Fibroblast of skin of left biceps (primary cell): ENCODE data around the gene GK.
A peak's percentile ranks its signal among the peaks of the same experiment; 100 is the strongest.
"Not testable (repeated sequence)": the region's sequence is repeated elsewhere in the genome, so short reads cannot be mapped to it uniquely, and the experiment has no call there.

Source experiments
- DNase-seq, 2 experiments: peaks; one replicate each; pipeline ENCODE4 v3.0.0-alpha.2; 2013; ENCODE audit warnings: low read depth in 2 of 2

GK gene

DNA sequence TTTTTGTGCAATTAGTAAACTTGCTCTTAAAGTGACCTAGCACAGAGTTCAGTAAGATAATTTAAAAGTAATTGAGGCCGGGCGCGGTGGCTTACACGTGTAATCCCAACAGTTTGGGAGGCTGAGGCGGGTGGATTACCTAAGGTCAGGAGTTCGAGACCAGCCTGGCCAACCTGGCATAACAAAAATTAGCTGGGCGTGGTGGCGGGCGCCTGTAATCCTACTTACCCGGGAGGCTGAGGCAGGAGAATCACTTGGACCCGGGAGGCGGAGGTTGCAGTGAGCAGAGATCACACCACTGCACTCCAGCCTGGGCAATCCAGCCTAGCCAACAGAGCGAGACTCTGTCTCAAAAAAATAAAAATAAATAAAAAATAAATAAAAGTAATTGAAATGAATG, 1.2 kb downstream of the GK start:
- DNase-seq, result not testable (repeated sequence)

DNA sequence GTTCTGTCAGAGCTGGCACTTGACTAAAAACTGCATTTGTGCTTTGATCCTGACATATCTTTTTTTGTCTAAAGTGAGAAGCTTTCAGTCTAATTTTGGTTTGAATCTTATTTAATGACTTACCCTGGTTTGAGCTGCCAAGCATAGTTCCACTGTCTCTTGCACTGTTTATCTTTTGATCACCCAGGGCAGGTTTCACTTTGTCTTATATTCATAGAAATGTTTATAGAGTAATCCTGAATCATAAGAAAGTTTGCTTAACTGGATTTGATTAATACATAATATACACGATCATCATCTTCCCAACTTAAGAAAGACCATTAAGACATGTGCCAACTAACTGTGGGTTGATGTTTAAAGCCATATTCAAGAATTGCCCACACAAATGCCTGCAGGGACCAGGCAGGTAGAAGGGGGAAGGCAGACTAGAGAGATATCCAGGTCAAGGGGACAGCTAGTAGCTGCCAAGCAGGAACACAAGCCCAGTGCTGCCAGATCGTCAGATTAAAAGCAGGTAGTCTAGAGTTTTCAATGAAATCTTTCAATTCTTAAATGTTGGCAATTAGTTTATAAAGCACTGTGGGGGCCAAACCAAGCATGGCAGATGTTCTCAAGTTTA, 1.9 kb downstream of the GK start:
- no peak for DNase-seq

DNA sequence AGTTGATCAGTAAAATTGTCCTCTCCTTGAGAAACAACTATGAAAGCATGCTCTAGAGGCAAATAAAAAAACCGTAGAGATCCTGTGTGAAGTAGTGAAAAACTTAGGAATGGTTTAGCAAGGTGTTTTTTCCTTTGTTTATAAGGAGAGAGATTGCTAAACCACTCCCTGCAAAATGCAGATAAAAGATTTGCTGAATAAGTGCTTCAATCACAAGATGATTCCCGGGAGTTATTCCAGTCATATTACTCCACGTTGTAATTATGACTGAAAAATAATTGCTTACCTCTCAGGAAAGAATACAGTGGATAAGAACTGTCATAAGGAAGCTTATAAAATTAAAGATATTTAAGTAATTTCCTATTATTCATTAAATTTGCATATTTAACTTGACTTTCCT, 2.8 kb downstream of the GK start:
- DNase-seq, result no peak

DNA sequence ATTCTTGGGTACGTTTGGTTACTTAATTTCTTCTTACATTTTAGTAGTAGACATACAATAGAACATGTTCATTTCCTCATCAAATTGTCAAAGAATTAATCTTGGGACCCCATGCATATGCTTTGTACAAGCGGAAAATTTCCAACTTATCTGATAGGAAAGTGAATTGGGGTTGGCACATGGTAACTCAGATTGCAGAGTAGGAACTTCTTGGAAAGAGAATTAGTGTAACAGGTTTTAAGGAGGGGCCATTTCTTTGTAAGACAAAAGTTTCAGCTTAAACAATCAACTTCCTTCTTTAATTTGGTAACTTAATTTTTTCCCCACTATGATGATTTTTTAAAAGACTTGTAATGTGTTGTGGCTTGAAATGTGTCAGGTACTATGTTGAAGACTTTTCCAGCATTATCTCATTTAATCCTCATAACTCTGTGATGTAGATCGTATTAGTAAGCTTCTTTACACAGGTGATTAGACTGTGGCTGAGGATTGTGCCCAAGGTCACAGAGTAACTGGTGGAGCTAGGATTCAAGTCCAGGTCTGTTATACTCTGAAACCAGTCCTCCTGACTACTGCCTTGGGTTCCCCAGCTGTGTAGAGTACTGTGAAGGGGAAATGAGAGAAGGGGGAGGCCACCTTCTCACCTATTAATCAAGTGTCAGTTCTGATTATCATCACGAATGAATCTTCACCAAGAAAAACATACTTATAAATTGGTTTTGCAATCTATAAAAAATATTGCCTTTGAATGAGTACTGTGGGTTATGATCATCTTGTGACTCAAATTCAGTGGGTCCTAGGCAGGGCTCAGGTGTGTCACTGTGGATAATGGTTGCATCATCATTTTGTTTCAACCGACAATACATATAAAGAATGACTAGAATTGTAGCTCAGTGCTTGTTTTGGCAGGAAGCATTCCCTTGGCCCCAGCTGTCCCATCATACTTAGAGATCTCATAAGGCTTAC, 4.3 kb downstream of the GK start:
- DNase-seq, result no peak

DNA sequence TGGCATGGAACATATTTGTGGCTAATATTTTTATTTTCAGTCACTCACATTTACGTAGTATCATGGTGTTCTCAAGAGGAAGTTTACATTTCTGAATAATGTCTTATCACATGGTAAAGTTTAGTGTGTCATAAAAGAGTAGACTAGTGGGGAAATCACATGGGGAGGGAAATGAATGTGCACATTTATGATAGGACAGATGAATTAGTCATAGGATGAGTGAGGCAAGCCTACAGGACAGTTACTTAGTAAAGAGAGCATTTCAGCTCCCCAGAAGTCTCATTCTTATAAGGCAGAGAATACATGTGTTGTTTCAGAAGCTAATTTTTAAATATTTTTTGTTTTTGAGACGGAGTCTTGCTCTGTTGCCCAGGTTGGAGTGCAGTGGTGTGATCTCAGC, 6.2 kb downstream of the GK start:
- DNase-seq, result peak; percentile 60 to 64

DNA sequence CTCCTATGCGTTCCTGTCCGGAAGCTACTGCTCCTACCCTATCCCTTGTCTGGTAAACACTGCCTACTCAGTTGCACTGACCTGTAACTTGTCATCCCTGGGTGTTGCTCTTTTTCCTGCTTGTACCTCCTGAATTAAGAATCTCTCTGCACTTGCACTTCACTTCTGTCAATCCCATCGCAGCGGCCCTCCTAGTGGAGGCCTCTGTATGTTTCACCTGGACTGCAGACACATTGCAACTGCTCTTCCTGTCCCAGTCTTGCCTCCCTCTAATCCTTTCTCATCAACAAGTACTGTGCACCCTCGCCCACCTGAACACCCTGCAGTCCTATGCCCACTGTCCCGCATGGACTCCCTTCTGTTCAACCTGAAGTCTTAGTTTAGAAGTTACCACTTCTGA, 8.0 kb downstream of the GK start:
- no peak for DNase-seq

DNA sequence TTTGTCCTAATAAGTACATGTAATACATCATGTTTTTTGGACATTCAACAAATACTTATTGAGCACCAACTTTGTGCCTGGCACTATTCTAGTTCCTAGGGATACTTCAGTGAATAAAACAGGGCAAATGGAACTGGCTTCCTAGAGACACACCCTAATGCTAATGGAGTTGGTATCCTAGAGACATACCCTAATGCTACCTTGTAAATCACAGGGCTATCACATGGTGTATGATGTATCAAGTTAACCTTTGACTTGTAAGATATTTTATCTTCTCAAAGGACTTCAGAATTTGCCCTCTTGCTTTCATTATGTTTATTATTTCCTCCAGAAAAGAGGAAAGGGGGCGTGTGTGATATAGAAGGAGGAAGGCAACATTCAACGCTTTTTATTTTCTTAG, 10.1 kb downstream of the GK start:
- no peak for DNase-seq

DNA sequence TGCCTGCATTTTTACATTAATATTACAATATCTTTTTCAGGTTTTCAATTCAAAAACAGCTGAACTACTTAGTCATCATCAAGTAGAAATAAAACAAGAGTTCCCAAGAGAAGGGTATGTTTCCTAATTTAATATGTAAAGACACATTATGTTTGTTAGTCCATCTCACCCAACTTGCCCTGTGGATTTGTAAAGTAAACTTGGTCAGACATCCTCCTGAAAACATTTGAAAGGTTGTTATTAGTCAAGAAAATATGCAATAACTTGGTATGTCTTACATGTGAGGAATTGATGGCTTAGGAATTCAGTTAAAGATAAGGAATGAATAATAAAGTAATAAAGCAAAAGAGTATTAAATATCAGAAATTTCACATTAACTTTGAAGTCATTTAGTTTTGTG, 12.2 kb downstream of the GK start:
- DNase-seq, result no peak

DNA sequence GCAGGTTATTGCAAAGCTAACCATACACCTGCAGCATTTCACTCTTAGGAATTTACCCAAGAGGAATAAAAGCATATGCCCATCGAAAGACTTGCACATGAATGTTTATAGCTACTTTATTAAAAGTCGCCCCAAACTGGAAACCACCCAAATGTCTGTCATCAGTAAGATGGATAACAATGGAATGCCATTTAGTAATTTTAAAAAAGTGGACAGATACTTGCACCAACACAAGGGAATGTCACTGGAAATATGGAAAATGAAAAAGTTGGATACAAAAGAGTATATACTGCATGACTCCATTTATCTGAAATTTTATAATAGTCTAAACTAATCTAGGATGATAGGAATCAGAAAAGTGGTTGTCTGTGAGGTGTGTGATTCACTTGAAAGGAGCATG, 12.9 kb downstream of the GK start:
- no peak for DNase-seq

DNA sequence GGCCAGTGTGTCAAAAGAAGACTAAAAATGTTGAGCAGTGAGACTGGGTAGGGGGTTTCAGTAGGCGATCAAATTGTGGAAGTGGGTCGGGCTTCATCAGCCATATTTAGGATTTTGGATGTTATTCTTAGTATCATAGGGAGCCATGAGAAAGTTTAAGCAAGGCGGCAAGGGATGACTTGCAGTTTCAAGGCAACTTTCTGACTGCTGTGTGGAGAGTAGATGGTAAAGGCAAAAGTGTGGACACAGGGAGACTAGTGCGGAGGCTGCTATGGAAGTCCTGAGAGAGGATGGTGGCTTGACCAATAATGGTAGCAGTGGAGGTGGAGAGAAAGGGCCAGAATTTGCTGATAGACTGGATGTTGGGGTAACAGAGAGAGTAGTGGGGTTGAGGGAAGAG, 15.4 kb downstream of the GK start:
- no peak for DNase-seq

DNA sequence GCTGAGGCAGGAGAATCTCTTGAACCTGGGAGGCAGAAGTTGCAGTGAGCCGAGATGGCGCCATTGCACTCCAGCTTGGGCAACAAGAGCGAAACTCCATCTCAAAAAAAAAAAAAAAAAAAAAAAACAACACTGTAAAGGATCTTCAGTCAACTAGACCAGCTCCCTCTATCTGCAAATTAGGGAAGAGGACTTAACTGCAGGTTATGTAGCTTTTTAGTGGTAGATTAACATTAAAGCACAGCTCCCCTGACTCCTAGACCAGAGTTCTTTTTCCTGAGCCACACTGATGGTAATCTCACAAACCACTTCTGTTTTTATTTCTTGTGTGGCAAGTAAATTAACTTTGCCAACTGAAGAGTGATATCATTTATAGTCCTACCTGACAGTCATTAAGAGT, 18.0 kb downstream of the GK start:
- not testable (repeated sequence) for DNase-seq

DNA sequence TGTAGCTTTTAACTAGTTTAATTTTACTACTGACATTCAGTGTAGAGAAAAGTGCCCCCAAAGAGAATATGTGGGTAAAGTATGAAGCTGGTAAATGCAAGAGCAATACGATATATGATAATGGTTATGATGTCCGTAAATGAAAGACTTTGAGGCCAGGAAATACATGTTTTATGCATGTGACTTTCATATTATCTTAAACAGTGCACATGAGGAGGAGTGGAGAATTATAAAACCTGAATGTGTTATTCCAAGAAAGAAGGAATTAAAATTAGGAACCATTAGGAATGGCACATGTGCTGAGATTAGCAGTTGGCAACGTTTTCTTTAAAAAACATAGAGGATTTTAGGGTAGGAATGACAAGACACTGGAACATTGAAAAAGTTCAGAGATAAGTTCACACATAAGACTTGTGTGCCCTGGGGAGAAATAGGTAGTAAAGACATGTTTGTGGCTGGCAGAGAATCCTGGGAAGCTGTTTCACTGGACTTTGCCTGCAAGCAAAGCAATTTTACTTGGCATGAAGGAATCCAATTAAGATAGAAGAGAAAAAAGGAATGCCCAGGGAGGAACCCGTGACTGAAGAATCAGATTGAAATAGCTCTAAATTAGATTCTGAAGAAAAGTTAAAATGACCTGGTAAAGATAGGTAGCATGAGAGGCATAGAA, 20.0 kb downstream of the GK start:
- DNase-seq, result no peak

DNA sequence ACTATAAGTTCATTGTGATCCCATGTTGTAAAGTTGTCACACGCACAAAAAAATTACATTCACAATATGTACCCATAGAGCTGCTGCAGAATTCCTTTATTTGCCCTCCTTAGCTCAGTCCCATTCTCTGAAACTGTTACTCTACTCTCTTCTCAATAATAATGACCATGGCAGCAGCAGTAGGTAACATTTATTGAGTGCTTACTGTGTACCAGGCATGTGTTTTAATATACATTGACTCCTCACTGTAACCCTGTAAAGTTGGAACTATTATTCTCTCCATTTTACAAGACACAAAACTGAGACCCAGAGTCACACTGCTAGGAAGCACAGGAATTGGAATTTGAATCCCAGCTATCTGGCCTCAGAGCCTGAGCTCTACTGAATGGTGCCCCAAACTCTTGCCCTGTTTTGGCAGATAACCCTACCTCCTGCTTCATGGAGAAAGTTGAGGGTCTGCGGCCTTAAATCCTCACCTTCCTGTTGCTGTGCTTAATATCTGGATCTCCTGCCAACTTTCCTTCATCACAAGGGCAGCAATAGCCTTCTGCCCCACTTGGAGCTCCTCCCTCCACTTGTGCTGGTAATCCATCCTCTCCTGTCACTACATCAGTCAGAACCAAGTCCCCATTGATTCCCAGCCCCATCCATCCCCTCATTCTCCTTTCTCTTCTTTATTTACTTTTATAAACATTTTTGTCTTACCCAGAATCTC, 20.8 kb downstream of the GK start:
- DNase-seq, result no peak

DNA sequence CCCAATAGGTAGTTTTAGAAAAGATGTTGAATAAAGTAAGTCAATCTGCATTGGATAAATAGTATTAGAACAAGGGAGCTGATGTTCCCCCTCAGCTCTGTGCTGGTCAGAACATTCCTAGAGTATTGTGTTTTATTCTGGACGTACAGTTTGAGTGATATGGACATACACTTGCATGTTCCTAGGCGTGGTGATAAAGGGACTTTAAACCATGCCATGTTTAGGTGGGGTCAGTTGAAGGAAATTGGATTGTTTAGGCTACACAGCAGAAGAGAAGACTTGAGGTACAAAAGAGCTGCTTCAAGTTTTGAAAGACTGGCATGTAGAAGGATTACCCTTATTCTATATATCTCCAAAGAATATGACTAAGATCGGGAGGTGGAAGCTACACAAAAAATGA, 21.6 kb downstream of the GK start:
- no peak for DNase-seq

DNA sequence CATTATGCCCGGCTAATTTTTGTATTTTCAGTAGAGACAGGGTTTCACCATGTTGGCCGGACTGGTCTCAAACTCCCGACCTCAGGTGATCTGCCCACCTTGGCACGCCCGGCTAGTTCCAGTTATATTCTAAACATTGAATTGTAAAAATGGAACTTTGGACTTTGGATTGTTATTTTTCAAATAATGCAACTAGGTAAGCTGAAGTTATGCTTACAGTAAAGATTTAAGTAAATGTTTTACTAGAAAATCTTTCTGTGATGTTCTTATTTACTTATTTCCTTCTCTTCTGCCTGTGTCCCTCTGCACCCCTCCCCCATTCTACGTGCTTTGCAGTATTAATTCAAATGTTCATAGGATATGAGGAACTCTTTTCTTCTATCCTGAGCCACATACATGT, 26.1 kb downstream of the GK start:
- DNase-seq, result no peak

DNA sequence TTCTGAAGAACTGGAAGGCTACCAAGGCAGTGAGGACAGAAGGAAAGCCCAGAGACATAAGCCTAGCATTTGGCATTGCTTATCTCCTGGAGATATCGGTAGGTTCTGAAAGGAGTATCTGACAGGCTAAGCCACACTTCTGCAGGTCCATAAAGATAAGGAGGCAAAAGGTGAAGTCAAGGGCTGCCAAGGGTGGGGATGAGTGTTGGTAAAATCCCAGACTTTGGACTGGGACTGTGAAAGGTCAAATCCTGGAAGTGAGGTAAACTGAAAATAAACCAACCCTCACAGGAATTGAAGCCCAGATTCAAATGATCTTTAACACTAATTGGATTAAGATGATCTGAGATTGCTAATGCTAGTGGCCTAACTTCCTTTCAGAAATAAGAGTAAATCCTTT, 27.4 kb downstream of the GK start:
- no peak for DNase-seq

DNA sequence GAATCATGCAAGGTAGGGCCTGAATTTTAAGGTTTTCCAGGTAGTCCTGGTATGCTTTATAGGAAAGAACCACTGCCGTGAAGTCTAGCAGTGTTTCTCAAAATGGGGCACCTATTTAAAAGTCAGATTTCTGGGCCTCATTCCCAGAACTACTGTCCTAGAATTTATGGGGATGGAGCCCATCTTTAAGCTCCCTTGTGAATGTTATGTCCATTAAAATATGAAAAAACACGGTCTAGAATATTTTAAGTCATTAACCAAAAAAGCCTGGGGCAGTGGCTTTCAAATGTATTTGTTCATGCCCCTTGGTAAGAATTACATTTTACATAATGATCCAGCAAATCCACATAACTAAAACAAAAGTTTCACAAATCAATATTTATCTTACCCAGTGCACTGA, 35.4 kb downstream of the GK start:
- DNase-seq, result no peak

DNA sequence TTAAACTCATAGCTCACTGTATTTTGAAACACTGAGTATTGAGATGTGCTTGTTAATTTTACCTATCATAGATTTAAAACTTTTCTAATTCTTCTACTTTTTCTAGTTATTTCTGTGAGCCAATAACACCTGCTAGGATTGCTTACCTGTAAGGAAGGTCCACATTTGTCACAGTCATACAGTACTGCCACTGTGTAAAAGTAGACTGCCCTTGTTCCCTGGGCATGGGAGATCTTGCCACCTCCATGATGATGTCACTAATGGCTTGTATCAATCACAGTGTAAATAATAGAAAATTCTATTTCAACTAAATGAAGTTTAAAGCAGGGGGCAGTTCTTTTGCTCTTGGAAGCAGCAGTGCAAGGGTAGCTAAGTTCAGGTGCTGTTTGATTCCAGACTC, 35.9 kb downstream of the GK start:
- DNase-seq, result no peak

DNA sequence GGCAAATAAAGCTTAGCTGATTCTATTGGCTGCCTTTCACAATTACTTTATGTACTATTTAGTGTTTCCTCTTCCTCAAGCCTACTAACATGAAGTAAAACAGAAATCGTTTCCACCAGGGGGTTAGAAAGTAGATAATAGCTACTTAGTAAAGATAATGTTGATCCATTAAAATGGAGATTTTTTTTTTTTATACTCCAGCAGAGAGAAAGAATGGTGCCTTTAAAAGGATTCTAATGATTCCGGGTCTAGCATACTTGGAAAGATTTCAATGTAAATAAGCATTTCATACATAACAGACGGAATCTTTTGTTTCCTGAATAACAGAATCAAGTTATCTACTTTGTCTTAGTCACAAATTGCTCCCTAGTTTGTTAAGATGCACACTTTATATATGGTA, 37.1 kb downstream of the GK start:
- DNase-seq, result no peak

DNA sequence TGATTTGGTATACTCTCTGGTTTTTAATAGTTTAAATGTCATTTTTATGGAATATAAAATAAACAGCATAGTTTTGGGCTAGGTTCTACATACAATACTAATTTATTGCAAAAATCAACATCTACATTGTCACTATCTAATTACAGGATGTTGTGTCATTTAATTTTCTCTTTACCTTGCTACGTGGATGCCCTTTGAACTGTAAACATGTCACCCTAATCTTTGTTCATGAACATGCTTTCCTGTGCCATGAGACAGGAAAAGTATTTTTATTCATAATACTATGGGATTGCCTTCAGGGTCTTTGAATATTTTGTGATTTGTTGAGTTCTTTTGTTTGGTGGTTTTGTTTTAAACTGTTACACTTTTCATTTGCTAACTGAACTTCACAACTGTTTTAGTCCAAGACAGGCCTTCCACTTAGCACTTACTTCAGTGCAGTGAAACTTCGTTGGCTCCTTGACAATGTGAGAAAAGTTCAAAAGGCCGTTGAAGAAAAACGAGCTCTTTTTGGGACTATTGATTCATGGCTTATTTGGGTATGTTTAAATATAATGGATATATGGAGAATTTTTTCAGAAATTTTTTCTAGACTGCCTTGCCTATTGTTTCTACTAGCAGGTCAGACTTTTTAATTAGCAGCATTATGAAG, 40.9 kb downstream of the GK start:
- DNase-seq, result no peak

DNA sequence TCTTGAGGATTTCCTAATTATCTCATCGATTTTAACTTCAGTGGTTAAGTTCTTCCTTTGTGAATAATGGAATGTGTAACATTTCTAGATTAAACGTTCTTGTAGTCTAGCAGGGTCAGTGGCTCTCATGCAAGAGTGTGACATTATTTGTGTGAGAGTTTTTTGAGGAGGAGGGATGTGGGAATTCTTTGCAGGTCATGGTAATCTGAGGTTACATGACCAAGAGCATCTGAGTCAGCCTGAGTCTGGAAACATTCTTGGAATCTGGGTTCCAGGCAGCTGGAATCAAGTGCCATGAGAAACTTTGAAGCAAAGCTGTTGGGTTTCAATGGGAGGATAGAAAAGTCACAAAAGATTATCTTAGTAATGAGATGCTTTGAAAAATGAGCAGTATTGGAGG, 49.5 kb downstream of the GK start:
- peak; percentile 4 to 6 for DNase-seq
